Keratinocyte (primary cell): Measurements from ENCODE around the gene RASSF9. TPM values are rescaled to one million over a fixed set of nuclear protein-coding genes. Genes with fewer than 3 reads are reported as not detected.

Experiments
- DNase-seq: peaks from one replicate; pipeline ENCODE4 v3.0.0-alpha.2; 2011; ENCODE audit warnings: low read depth, missing footprints, low spot score
- FAIRE-seq: peaks from 2 replicates; lab custom pipeline; 2011; peaks lifted over from hg19 to GRCh38; lab: Jason Lieb, UNC
- H2AFZ ChIP-seq: 2 replicates; pipeline ENCODE4 v1.6.0; 2012; ENCODE audit warnings: low read length, control low read depth, inconsistent platforms; ENCODE audit not compliant: control insufficient read depth
- H3K27ac ChIP-seq: 2 replicates; pipeline ENCODE4 v1.5.1; 2011; ENCODE audit warnings: low read length; ENCODE audit not compliant: control insufficient read depth, insufficient read depth
- H3K27me3 ChIP-seq: 3 replicates; pipeline ENCODE4 v1.6.0; 2011; ENCODE audit warnings: low read length; ENCODE audit not compliant: control insufficient read depth, insufficient read depth; ENCODE audit errors: extremely low read depth
- H3K36me3 ChIP-seq, 2 experiments: 2 replicates in 1 of 2; 3 replicates in 1 of 2; pipeline ENCODE4 v1.5.1; 2011; ENCODE audit warnings: low read length in 2 of 2, mild to moderate bottlenecking in 1 of 2; ENCODE audit not compliant: control insufficient read depth in 2 of 2, insufficient read depth in 2 of 2; ENCODE audit errors: extremely low read depth in 1 of 2
- H3K4me1 ChIP-seq: 3 replicates; pipeline ENCODE4 v1.5.1; 2011; ENCODE audit warnings: low read length; ENCODE audit not compliant: control insufficient read depth, insufficient read depth; ENCODE audit errors: extremely low read depth
- H3K4me2 ChIP-seq: 3 replicates; pipeline ENCODE4 v1.6.0; 2011; ENCODE audit warnings: low read depth, low read length; ENCODE audit not compliant: control insufficient read depth, insufficient read depth; ENCODE audit errors: extremely low read depth
- H3K4me3 ChIP-seq, 3 experiments: fragments of 200-600 bp in 1 of 3; sonication (generic) in 1 of 3; 2 replicates in 2 of 3; 3 replicates in 1 of 3; pipeline ENCODE4 v1.5.1; 2011 to 2016; ENCODE audit warnings: low read length in 3 of 3, mild to moderate bottlenecking in 3 of 3, control low read depth in 2 of 3, inconsistent platforms in 1 of 3, low read depth in 1 of 3, mixed read lengths in 1 of 3, mixed run types in 1 of 3, moderate library complexity in 1 of 3; ENCODE audit not compliant: control insufficient read depth in 2 of 3, insufficient read depth in 2 of 3; ENCODE audit errors: extremely low read depth in 1 of 3
- H3K79me2 ChIP-seq: 2 replicates; pipeline ENCODE4 v1.6.0; 2012; ENCODE audit warnings: low read length; ENCODE audit not compliant: control insufficient read depth, insufficient read depth
- H3K9ac ChIP-seq: 3 replicates; pipeline ENCODE4 v1.6.0; 2011; ENCODE audit warnings: low read length; ENCODE audit not compliant: control insufficient read depth, insufficient read depth; ENCODE audit errors: extremely low read depth
- H3K9me1 ChIP-seq: 3 replicates; pipeline ENCODE4 v1.6.0; 2011; ENCODE audit warnings: low read length; ENCODE audit not compliant: control insufficient read depth, insufficient read depth; ENCODE audit errors: extremely low read depth
- H3K9me3 ChIP-seq: 2 replicates; pipeline ENCODE4 v1.5.1; 2012; ENCODE audit warnings: low read depth, low read length; ENCODE audit not compliant: control insufficient read depth
- H4K20me1 ChIP-seq: 3 replicates; pipeline ENCODE4 v1.6.0; 2011; ENCODE audit warnings: low read length; ENCODE audit not compliant: control insufficient read depth, insufficient read depth; ENCODE audit errors: extremely low read depth
- CTCF ChIP-seq, 3 experiments: IDR thresholded peaks in 1 of 3; conservative IDR thresholded peaks in 1 of 3; optimal IDR thresholded peaks in 1 of 3; 2 replicates in 2 of 3; 3 replicates in 1 of 3; pipeline versions ENCODE3 to v1.5.1; 2011; ENCODE audit warnings: low read length in 3 of 3, mild to moderate bottlenecking in 3 of 3, moderate library complexity in 2 of 3, control low read depth in 1 of 3, inconsistent platforms in 1 of 3; ENCODE audit not compliant: insufficient read depth in 2 of 3; ENCODE audit errors: extremely low read depth in 1 of 3
- EZH2 ChIP-seq: IDR thresholded peaks from one replicate; pipeline ENCODE4 v1.6.1; 2012; ENCODE audit warnings: inconsistent platforms, mild to moderate bottlenecking, low read length, moderate library complexity
- dilution Hi-C: fragments of 300-500 bp; cut with MboI; formaldehyde crosslinking; loops from one replicate; pipeline ENCODE4 v1.7.0; 2020; ENCODE audit warnings: low sequenced_read_pairs; ENCODE audit not compliant: extremely low pct_ligation_motif_present
- polyA plus RNA-seq, 5 experiments: library from polyadenylated mRNA; depleted of rRNA in 3 of 5; stranded (reverse) in 3 of 5; stranded (forward) in 1 of 5; unstranded in 1 of 5; fragments of >200 nt; gene quantifications; 1 replicate in 1 of 5; 2 replicates in 3 of 5; 3 replicates in 1 of 5; pipeline versions ENCODE4 v1.2.1 to v1.2.3, GENCODE V29; 2011 to 2012; ENCODE audit warnings: missing spikeins in 2 of 5, low read depth in 1 of 5, low replicate concordance in 1 of 5

The RASSF9 gene
- polyA plus RNA-seq, 1 donor (not counting 4 experiments of a cell fraction or from before 2014, with no cell fraction given), result 4.2 TPM

- Histone ChIP-seq H3K27me3 (no peaks in the 10 kb centered on the region), H3K9ac (no peak overlapping the region), H4K20me1 (no peaks in the 10 kb centered on the region), H3K4me1 (peaks cover 17% of the 10 kb centered on the region), H2AFZ (no peak overlapping the region), H3K36me3 (no peaks in the 10 kb centered on the region), H3K27ac (no peak overlapping the region), H3K4me2 (no peak overlapping the region), H3K4me3 (no peak overlapping the region), H3K9me1 (no peaks in the 10 kb centered on the region), H3K79me2 (no peaks in the 10 kb centered on the region), H3K9me3 (no peaks in the 10 kb centered on the region)
- dilution Hi-C loops, result no loop called here
- FAIRE-seq, result no peak
- TF ChIP-seq CTCF (optimal IDR thresholded peaks at IDR 0.05 in 1 of 3, IDR thresholded peaks at IDR 0.05 in 1 of 3, conservative IDR thresholded peaks at IDR 0.05 in 1 of 3; ENCODE audit: extremely low read depth in 1 of 3, insufficient read depth in 2 of 3, low read length in 3 of 3), result no peak
- no peak for TF ChIP-seq EZH2
- no peak for DNase-seq
Observed at GRCh38 chr12:85821206-85821605, 15.0 kb downstream of the RASSF9 start.

GRCh38 chr12:85820101-85820500 lies 16.1 kb downstream of the RASSF9 start:
- Histone ChIP-seq H3K9me3 (no peaks in the 10 kb centered on the region), H3K27me3 (no peaks in the 10 kb centered on the region), H3K9me1 (no peaks in the 10 kb centered on the region), H3K27ac (no peak overlapping the region), H3K4me2 (no peak overlapping the region), H3K79me2 (no peaks in the 10 kb centered on the region), H3K4me3 (no peak overlapping the region), H3K36me3 (no peaks in the 10 kb centered on the region), H2AFZ (no peak overlapping the region), H3K9ac (no peak overlapping the region), H4K20me1 (no peaks in the 10 kb centered on the region), H3K4me1 (peaks cover 10% of the 10 kb centered on the region)
- dilution Hi-C loops, result no loop called here
- FAIRE-seq (no peak), DNase-seq (no peak)
- TF ChIP-seq CTCF (optimal IDR thresholded peaks at IDR 0.05 in 1 of 3, IDR thresholded peaks at IDR 0.05 in 1 of 3, conservative IDR thresholded peaks at IDR 0.05 in 1 of 3; ENCODE audit: extremely low read depth in 1 of 3, insufficient read depth in 2 of 3, low read length in 3 of 3), result no peak
- TF ChIP-seq EZH2, result no peak
